IPS-18a (cell line): ENCODE measurements around the gene NPAS2.

Experiments
- H3K27ac ChIP-seq: one replicate; pipeline ENCODE4 v1.5.1; 2013; ENCODE audit warnings: low read length
- H3K27me3 ChIP-seq: one replicate; pipeline ENCODE4 v1.6.1; 2013; ENCODE audit warnings: mild to moderate bottlenecking, low read length; ENCODE audit not compliant: control insufficient read depth, insufficient read depth
- H3K36me3 ChIP-seq: one replicate; pipeline ENCODE4 v1.6.1; 2013; ENCODE audit warnings: low read depth, low read length; ENCODE audit not compliant: control insufficient read depth
- H3K4me1 ChIP-seq: one replicate; pipeline ENCODE4 v1.6.1; 2013; ENCODE audit warnings: low read depth, low read length; ENCODE audit not compliant: control insufficient read depth
- H3K4me3 ChIP-seq: one replicate; pipeline ENCODE4 v1.5.1; 2013; ENCODE audit warnings: low read length
- H3K9ac ChIP-seq: one replicate; pipeline ENCODE4 v1.6.1; 2013; ENCODE audit warnings: mild to moderate bottlenecking, low read length, moderate library complexity
- H3K9me3 ChIP-seq: one replicate; pipeline ENCODE4 v1.6.1; 2013; ENCODE audit warnings: low read depth, low read length; ENCODE audit not compliant: control insufficient read depth

The NPAS2 gene

DNA sequence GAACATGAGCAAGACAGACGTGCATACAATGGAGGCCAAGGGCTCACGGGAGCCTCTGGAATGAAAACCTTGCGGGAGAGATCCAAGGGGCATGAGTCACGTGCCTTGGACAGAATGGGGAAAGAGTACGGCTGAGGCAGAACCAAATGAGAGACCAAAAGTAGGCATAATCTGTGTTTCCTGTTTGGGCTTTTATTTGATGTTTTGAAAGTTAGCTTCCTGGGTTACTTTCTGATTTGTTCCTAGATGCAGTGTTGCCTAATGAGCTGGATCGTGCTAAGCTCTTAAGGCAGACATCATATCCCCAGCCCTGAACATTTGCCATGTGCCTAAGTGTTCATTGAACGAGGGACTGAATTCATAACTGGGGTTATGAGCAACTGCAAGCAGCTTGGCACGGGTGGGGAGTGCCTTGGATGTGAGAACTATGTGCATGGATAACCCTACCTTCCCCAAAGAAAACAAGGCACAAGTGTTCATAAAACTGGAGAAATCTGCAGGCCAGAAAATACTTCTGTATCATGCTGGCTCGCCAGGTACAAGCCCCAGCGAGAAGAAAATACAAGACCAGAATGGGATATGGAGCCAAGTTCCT lies 121.8 kb downstream of the NPAS2 start:
- H3K9me3 ChIP-seq: no peaks in the 10 kb centered on the region
- H3K4me3 ChIP-seq: no peak overlapping the region
- H3K27ac ChIP-seq: no peak overlapping the region
- H3K36me3 ChIP-seq: no peaks in the 10 kb centered on the region
- no peak overlapping the region for H3K9ac ChIP-seq
- no peaks in the 10 kb centered on the region for H3K27me3 ChIP-seq
- no peaks in the 10 kb centered on the region for H3K4me1 ChIP-seq

DNA sequence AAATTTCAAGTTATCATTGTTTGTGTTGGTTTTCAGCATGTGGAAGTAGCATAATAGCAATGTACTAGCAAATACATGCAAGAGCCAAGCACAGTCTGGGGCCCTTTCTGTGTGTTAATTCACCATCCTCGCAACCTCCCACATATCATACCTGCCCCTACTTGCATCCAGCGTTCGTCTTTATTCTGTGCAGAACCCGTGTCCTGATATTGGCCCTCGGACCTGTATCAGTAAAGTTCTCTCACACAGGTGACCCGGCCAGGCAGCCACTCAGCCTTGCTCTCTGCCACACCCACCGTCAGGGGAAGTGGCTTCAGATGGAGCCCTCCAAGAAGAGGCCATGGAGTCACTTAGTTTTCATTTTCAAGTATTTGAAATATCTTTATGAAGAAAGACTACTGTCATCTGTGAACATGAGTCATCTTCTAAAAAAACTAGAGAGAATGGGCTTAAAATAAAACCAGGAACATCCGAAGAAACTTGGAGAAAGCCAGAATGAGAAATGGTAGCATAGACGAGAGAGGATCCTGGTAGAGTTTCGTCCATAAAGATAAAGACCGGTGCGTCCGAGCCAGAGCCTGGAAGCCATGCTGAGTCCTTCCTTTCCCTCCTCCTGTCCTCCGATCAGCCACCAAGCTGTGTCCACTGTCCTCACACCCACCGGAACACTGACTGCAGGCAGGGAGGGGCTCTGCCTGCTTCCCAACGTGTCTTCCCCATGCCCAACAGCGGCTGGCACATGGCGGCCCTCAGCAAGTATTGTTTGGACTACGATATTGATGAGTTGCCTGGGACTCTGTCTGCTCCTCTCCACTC lies 124.9 kb downstream of the NPAS2 start:
- H3K27me3 ChIP-seq: no peaks in the 10 kb centered on the region
- H3K4me1 ChIP-seq: peaks cover 11% of the 10 kb centered on the region
- no peak overlapping the region for H3K27ac ChIP-seq
- no peak overlapping the region for H3K4me3 ChIP-seq
- no peaks in the 10 kb centered on the region for H3K9me3 ChIP-seq
- no peaks in the 10 kb centered on the region for H3K36me3 ChIP-seq
- no peak overlapping the region for H3K9ac ChIP-seq

DNA sequence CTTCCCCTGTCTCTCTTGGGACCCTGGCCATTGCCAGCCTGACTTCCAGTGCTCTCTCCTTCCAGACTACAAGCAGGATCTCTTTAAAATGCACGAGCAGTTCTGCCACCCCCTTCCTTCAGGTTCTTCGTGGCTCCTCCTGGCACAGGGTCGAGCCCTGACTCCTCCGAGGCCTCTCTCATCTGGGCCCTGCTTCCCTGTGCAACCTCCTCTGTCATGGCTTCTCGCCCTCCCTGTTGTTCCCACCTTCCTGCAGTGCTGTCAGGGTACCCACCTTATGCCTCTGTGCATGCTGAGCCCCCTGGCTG lies 125.4 kb downstream of the NPAS2 start:
- Histone ChIP-seq H3K9ac (no peak overlapping the region), H3K4me3 (no peak overlapping the region), H3K36me3 (no peaks in the 10 kb centered on the region), H3K27ac (no peak overlapping the region), H3K4me1 (peaks cover 13% of the 10 kb centered on the region), H3K9me3 (no peaks in the 10 kb centered on the region), H3K27me3 (no peaks in the 10 kb centered on the region)

DNA sequence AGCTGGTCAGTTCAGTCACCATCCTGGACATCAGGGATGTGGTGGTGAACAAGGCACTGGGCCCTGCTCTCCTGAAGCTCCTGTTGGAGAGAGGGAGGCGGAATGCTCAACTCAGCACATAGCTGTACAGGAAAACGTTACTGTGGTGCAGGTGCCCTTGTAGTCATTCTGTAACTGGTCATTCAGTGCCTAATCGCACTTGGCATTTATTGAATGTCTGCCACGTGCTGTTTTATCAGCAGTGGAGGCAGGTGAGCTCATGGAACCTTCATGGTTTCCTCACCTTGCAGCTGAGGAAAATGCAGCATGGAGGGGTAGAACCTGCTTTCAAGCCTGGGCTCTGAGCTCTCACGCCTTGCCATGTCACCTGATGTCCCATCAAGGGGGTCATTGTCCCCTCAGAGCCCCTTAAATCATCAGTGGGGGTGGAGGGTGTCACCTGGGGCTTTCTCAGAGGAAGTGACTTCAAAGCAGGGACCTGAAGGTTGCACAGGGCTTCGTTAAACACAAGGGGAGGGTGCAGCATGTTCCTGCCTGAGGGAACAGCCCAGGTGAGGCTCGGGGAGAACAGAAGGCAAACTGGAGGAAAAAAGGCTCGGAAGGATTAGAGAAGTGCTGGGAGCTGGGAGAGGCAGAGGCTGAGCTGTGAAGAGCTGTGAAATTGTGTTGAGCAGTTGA lies 126.1 kb downstream of the NPAS2 start:
- no peaks in the 10 kb centered on the region for H3K9me3 ChIP-seq
- H3K4me1 ChIP-seq: peaks cover 13% of the 10 kb centered on the region
- H3K27me3 ChIP-seq: no peaks in the 10 kb centered on the region
- H3K36me3 ChIP-seq: no peaks in the 10 kb centered on the region
- H3K9ac ChIP-seq: no peak overlapping the region
- no peak overlapping the region for H3K27ac ChIP-seq
- H3K4me3 ChIP-seq: no peak overlapping the region

DNA sequence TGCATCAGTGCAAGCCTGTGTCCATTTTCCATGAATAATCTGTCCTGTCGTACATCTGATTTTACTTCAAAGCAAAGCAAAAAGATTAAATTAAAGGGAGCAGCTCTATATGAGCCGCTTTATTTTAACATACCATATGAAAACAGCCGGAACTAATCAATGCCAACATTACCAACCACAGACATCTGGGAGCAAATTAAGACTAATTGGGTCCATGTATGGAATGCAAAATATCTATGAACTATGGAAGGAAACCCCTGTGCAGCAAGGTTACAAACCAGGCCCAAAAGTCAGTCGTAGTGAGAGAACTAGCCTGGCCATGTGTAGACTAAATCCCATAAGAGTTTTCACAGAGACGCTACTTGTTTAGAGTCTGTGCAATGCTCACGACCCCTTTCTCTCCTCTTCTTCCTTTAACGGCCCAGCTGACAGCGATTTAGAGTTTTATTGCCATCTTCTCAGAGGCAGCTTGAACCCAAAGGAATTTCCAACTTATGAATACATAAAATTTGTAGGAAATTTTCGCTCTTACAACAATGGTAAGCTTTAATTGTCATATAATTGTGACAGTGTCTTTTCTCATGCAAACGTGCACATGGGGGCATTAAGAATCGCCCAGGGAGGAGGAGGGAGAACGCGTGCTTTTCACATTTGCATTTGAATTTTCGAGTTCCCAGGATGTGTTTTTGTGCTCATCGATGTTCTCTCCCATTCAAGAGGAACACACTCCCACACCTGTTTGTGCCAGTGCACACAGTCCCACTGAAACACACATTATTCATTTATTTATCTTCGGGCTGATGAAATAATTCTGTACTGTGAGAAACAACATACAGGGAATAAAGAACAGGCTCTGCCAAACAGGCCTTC lies 129.2 kb downstream of the NPAS2 start:
- H3K9me3 ChIP-seq: no peaks in the 10 kb centered on the region
- no peaks in the 10 kb centered on the region for H3K36me3 ChIP-seq
- H3K9ac ChIP-seq: no peak overlapping the region
- H3K4me1 ChIP-seq: peaks cover 13% of the 10 kb centered on the region
- H3K27me3 ChIP-seq: no peaks in the 10 kb centered on the region
- peak overlapping the region; percentile 43 for H3K27ac ChIP-seq
- no peak overlapping the region for H3K4me3 ChIP-seq

DNA sequence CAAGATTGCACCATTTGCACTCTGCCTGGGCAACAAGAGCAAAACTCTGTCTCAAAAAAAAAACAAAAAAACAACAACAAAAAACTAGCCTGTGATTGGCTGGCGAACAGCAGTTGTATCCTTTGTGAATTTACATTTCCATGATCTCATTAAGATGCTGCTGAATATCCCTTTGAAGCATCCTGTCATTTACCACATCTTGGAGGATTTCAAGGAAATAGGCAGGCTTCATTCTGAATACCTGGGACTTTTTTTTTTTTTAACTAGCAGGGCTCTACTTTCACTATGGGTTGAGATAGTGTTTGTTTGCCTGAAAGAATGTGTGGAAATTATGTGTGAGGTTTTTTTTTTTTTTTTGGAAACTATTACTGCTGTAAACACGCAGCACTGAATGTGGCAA lies 132.6 kb downstream of the NPAS2 start:
- Histone ChIP-seq H3K27me3 (no peaks in the 10 kb centered on the region), H3K27ac (no peak overlapping the region), H3K4me1 (peaks cover 13% of the 10 kb centered on the region), H3K9me3 (no peaks in the 10 kb centered on the region), H3K4me3 (no peak overlapping the region), H3K9ac (no peak overlapping the region), H3K36me3 (no peaks in the 10 kb centered on the region)

DNA sequence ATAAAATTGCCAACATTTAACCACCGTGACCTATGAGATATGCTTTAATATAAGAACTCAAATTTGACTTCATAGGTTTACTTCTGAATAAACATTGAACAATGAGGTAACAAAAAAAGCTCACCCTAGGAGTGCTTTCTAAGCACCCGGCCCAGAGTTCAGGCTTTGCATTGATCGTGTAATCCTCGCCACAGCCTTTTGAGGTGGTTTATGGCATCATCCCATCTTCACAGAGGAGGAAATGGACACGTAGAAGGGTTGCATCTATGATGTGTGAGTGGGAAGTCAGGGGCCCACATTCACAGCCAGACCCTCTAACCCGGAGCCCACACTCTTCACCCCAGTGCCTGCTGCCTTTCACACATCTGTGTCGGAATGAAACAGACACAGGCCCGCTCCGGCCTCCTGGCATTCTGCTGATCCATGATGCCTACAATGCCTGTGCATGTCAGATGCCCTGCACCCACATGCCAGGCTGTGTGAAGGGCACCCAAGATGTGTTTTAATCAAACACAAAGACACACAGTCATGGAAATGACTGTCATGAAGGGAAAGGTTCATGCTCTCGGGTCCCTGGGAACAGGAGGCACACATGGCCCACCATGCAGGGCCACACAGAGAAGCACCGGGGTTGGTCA lies 133.6 kb downstream of the NPAS2 start:
- H3K9me3 ChIP-seq: no peaks in the 10 kb centered on the region
- no peak overlapping the region for H3K27ac ChIP-seq
- H3K36me3 ChIP-seq: no peaks in the 10 kb centered on the region
- peaks cover 13% of the 10 kb centered on the region for H3K4me1 ChIP-seq
- no peak overlapping the region for H3K9ac ChIP-seq
- H3K4me3 ChIP-seq: no peak overlapping the region
- H3K27me3 ChIP-seq: no peaks in the 10 kb centered on the region

DNA sequence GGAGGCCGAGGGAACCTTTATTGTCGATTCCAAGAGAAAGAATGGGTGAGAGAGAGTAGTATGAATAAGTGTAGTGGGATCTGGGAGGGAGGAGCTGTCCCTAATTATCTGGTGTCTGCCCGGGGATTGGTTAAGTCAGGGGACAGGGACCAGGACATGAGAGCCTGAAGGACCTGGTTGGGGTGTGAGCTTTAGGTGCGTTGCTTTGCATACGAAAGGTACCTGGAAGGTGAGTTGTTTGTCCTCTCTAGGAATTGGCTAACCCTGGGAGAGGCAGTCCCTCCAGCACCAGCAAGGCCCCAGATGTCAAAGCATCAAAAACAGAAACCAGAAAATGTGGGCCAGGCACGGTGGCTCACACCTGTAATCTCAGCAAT lies 134.1 kb downstream of the NPAS2 start:
- no peaks in the 10 kb centered on the region for H3K36me3 ChIP-seq
- H3K9ac ChIP-seq: no peak overlapping the region
- no peaks in the 10 kb centered on the region for H3K27me3 ChIP-seq
- H3K9me3 ChIP-seq: no peaks in the 10 kb centered on the region
- no peak overlapping the region for H3K4me3 ChIP-seq
- peaks cover 9% of the 10 kb centered on the region for H3K4me1 ChIP-seq
- no peak overlapping the region for H3K27ac ChIP-seq

DNA sequence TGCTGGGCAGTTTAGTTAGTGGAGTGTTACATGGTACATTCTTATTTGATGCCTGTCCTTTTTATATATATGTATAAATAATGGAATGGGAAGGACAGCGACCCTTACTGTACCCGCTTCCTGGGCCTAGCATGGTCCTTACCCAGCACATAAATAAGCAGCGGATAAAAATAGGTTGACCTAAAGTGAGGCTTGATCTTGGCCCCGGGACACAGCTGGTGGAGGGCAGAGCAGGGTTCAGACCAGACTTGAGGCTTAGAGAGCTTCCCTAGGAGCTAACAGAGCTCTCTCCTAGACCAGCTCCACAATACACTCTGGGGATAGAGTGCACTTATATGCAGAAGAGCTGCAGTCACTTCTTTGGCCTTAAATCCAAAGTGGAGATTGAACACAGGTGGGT lies 135.3 kb downstream of the NPAS2 start:
- Histone ChIP-seq H3K4me3 (no peak overlapping the region), H3K36me3 (no peaks in the 10 kb centered on the region), H3K9ac (no peak overlapping the region), H3K4me1 (no peaks in the 10 kb centered on the region), H3K27ac (no peak overlapping the region), H3K9me3 (no peaks in the 10 kb centered on the region), H3K27me3 (no peaks in the 10 kb centered on the region)

DNA sequence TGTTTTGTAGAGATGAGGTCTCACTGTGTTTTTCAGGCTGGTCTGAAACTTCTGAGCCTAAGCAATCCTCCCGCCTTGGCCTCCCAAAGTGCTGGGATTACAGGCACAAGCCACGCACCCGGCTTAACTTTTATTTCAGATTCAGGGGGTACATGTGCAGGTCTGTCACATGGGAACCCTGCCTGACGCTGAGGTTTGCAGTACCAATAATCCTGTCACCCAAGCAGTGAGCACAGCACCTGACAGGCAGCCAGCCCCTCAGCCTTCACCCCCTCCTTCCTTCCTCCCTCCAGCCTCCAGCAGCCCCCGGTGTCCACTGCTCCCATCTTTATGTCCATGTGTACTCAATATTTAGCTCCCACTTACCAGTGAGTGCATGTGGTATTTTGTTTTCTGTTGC lies 136.1 kb downstream of the NPAS2 start:
- Histone ChIP-seq H3K9ac (no peak overlapping the region), H3K27me3 (no peaks in the 10 kb centered on the region), H3K9me3 (no peaks in the 10 kb centered on the region), H3K36me3 (no peaks in the 10 kb centered on the region), H3K4me3 (no peak overlapping the region), H3K27ac (no peak overlapping the region), H3K4me1 (no peaks in the 10 kb centered on the region)
